SJSA1 (cell line): ENCODE results near the gene TRPC3. TPM values are rescaled to one million over a fixed set of nuclear protein-coding genes. Genes with fewer than 3 reads are reported as not detected.

Experiments
- DNase-seq, 2 experiments: peaks; one replicate each; pipeline ENCODE4 v3.0.0-alpha.2; 2015 to 2020; ENCODE audit warnings: low spot score in 2 of 2, low read depth in 1 of 2
- H3K27ac ChIP-seq: fragments of 250-450 bp; sonication (Bioruptor Pico); 2 replicates; pipeline ENCODE4 v1.5.1; 2020; ENCODE audit warnings: mild to moderate bottlenecking, moderate library complexity
- H3K27me3 ChIP-seq: fragments of 250-450 bp; sonication (Bioruptor Pico); replicated peaks from 2 replicates; pipeline ENCODE4 v1.5.1; 2020; ENCODE audit warnings: mild to moderate bottlenecking, moderate library complexity
- H3K36me3 ChIP-seq: fragments of 250-450 bp; sonication (Bioruptor Pico); 2 replicates; pipeline ENCODE4 v1.5.1; 2020; ENCODE audit warnings: mild to moderate bottlenecking
- H3K4me1 ChIP-seq: fragments of 250-450 bp; sonication (Bioruptor Pico); replicated peaks from 2 replicates; pipeline ENCODE4 v1.6.1; 2021; ENCODE audit warnings: mild to moderate bottlenecking
- H3K4me3 ChIP-seq: fragments of 250-450 bp; sonication (Bioruptor Pico); 2 replicates; pipeline ENCODE4 v1.5.1; 2020; ENCODE audit warnings: mild to moderate bottlenecking
- H3K9me3 ChIP-seq: fragments of 250-450 bp; sonication (Bioruptor Pico); replicated peaks from 2 replicates; pipeline ENCODE4 v1.5.1; 2020; ENCODE audit warnings: mild to moderate bottlenecking
- total RNA-seq: library from RNA; depleted of rRNA; stranded (reverse); fragments of >200 nt; shearing (Covaris generic); gene quantifications from 2 replicates; pipeline ENCODE4 v1.2.3, GENCODE V29; 2014

Gene TRPC3
- total RNA-seq, 1 experiment from 2014 or later = 1.3 TPM

DNA sequence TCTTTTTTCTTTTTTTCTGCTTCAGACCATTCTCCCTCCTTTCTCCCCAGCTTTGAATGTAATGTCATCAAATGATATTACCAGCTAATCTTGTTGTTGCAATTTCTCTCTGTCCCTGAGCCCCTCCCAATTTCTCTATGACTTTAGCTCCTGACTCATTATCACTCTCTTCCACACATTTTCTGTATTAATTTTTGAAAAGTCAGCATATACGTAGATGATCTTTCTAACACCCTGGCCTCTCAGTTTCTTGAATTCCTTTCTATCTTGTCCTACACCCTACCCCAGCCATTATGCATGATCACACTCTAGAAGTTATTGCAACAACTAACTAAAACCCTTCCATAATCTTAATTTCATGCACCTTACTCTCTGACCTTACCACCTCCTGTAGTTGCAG is 13.1 kb upstream of the TRPC3 start:
- Histone ChIP-seq H3K4me1 (no peaks in the 10 kb centered on the region), H3K36me3 (no peaks in the 10 kb centered on the region), H3K27me3 (peaks cover 12% of the 10 kb centered on the region), H3K4me3 (no peak overlapping the region), H3K27ac (no peak overlapping the region), H3K9me3 (no peaks in the 10 kb centered on the region)
- DNase-seq = no peak

DNA sequence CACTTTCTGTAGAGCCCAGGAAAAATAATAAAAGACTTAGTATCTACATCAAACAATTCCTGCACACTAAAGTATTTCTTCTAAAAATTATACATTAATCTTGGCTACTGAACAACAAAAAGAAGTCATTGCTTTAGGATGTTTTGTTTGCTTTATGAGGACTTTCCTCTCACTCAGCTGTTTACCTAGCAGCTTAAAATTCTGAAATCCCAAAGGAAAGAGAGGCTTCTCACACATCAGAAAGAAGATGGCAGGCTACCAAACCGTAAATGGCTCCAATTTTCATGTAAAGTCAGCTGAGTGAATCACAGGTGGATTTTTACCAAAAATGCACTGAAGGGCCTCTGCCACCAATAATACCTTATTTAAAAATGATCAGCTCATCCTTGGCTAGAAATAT is 9.0 kb upstream of the TRPC3 start:
- DNase-seq = no peak
- no peaks in the 10 kb centered on the region for H3K9me3 ChIP-seq
- H3K27ac ChIP-seq = no peak overlapping the region
- no peak overlapping the region for H3K4me3 ChIP-seq
- no peaks in the 10 kb centered on the region for H3K36me3 ChIP-seq
- H3K4me1 ChIP-seq = no peaks in the 10 kb centered on the region
- peaks cover 11% of the 10 kb centered on the region for H3K27me3 ChIP-seq

DNA sequence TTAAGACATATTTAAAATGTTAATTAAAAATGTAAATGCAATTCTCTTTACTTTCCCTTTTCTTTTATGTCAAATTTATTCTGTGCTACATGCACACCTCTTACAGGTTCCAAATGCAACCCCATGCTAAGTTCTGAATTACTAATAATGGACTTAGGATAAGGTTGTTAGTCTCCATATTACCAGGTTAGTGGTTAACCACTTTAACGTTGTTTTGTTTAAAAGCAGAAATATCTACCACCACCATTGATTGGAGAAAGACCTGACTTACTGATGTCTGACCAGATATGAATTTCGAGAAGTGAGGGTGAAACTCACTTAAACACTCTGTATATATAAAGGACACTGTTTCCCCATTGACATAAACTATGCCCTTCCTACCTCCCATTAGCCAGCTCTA is 6.9 kb upstream of the TRPC3 start:
- Histone ChIP-seq H3K36me3 (no peaks in the 10 kb centered on the region), H3K27me3 (peaks cover 8% of the 10 kb centered on the region; the same call in 1 of the 2 replicates), H3K4me1 (no peaks in the 10 kb centered on the region), H3K27ac (no peak overlapping the region), H3K4me3 (no peak overlapping the region), H3K9me3 (no peaks in the 10 kb centered on the region)
- no peak for DNase-seq

DNA sequence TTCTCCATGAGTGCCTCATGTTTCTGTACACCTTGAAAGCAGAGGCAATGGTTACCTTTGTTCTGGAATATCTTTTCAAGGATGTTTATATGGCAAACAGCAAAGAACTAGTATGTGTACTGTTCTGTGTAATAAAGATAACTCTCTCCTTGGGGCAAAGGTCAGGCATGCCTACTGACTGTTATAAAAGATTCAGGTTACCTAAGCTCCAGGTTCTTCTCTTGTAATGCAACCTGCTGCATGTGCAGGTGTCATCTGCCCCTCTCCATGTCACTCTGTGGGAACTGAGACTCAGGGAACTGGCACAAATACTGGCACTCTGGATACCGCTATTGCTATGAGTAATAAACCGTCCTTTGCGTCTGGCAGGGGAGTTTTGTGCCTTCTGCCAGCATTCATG is 5.4 kb upstream of the TRPC3 start:
- H3K9me3 ChIP-seq = no peaks in the 10 kb centered on the region
- H3K4me1 ChIP-seq = no peaks in the 10 kb centered on the region
- H3K36me3 ChIP-seq = no peaks in the 10 kb centered on the region
- DNase-seq = no peak
- H3K27me3 ChIP-seq = peaks cover 20% of the 10 kb centered on the region
- H3K4me3 ChIP-seq = no peak overlapping the region
- H3K27ac ChIP-seq = no peak overlapping the region

DNA sequence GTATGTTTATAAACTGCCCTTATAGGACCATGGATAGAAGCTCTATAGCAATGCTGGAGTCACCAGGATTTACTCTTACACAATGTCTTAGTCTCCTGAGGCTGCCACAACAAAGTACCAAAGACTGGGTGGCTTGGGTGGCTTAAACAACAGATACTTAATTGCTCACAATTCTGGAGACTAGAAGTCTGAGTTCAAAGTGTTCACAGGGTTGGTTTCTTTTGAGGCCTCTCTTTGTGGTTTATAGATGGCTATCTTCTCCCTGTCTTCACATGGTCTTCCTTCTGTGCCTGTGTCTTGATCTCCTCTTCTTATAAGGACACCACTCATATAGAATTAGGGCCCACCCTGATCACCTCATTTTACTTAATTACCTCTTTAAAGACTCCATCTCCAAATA is 2.0 kb upstream of the TRPC3 start:
- peaks cover 19% of the 10 kb centered on the region for H3K4me1 ChIP-seq
- H3K36me3 ChIP-seq = no peaks in the 10 kb centered on the region
- H3K9me3 ChIP-seq = no peaks in the 10 kb centered on the region
- peaks cover 44% of the 10 kb centered on the region for H3K27me3 ChIP-seq
- no peak overlapping the region for H3K27ac ChIP-seq
- no peak for DNase-seq
- H3K4me3 ChIP-seq = no peak overlapping the region

DNA sequence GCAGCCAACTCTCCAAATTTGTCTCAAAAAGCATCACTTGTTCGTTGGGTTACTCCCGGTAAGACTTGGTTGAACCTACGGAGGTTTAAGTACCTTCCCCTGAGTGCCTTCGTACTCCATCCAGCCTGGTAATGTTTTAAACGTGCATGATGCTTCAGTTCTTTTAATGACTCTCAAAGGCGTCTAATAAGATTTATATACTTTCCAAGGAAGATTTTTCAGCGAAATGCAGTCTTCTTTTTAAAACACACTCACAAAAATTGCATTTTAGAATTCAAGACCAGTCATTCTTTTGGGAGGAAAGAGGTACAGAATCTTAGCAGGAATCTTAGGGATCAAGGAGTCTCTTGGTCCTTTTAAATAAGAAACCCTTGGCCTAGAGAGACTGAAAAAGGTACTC is 430 bp upstream of the TRPC3 start:
- DNase-seq = no peak
- H3K4me1 ChIP-seq = peaks cover 19% of the 10 kb centered on the region
- H3K27me3 ChIP-seq = peaks cover 37% of the 10 kb centered on the region
- H3K9me3 ChIP-seq = no peaks in the 10 kb centered on the region
- no peaks in the 10 kb centered on the region for H3K36me3 ChIP-seq
- no peak overlapping the region for H3K27ac ChIP-seq
- 0 out of 2 replicates have a peak overlapping the region, but pooled peaks have one; percentile 55 for H3K4me3 ChIP-seq

DNA sequence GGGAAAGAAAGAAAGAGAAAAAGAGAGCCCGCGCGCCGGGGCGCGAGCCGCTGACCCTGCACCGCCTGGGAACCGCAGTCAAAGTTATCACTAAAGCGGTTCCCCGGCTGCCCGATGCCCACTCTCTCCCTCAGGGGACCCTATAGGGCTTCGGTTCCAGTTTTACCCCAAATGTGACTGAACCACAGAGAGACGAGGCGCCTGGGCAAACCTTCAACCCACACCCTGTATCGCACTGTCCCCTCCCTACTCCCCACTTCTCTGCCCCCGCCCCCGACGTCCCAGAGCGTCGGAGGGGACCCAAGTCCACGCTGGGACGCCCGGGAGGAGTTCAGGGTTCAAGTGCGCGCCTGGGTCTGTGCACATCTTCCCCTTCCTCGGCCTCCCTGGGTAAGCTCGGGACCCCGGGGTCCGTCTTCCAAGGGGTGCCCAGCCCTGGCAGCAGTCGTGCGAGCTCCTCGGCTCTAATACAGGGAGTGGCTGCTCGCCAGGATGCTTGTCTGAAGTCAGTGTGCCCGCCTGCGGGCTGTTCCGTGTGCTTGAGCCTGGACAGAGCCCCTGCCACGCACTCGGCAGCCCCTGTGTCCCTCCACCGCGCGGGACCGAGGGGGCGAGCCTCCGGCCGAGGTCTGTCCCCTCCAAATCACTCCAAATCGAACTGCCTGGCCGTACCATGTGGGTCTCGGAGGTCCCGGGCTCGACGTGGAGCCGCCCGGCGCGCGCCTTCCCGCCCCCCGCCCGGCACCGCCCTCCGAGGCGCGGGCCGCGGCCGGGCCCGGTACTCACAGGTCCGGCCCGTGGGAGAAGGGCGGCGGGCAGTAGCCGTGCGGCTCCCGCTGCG is 960 bp downstream of the TRPC3 start:
- Histone ChIP-seq H3K36me3 (no peaks in the 10 kb centered on the region), H3K4me1 (peaks cover 19% of the 10 kb centered on the region), H3K4me3 (peak overlapping the region; percentile 55), H3K27me3 (peaks cover 37% of the 10 kb centered on the region), H3K9me3 (no peaks in the 10 kb centered on the region), H3K27ac (no peak overlapping the region)
- DNase-seq = peak in 1 of 2 experiments; percentile 33

DNA sequence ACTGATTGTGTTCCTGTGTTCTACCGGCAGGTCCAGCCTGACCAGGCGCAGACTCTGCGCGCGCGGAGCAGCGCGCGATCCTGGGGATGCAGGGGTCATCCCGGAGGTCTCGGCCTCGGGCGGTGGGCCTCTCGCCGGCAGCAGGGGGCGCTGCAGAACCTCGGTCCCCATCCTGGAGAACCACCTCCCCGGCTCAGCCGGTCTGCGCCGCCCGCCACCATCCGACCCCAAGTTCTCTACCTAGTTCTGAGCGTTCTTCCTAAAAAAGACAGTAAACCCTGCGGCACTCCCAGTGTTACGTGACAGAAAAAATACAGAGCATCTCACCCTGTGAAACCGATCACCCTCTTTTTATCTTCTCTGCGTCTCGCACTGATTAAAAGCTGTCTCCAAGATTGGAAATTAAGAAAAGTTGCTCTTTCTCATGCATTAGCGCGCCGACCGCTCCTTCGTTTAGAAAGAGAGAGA is 1.6 kb downstream of the TRPC3 start:
- Histone ChIP-seq H3K27ac (no peak overlapping the region), H3K36me3 (no peaks in the 10 kb centered on the region), H3K9me3 (no peaks in the 10 kb centered on the region), H3K4me1 (peaks cover 19% of the 10 kb centered on the region), H3K4me3 (peak overlapping the region; percentile 55), H3K27me3 (peaks cover 37% of the 10 kb centered on the region)
- peak; percentile 72 to 87 for DNase-seq

DNA sequence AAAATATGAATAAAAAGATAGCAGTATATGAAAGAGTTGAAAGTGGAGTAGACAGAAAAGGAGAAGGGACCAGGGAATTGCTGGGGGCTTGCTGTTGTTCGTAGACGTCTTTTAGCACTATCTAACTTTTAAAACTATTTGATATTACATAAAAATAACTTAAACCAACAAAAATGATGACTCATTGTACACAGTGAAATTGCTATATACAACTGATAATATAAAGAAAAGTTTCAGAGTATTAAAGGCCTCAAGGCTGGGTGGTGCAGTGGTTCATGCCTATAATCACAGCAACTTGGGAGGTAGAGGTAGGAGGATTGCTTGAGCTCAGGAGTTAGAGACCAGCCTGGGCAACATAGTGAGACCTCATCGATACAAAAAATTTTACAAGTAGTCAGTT is 5.2 kb downstream of the TRPC3 start:
- Histone ChIP-seq H3K27me3 (peaks cover 20% of the 10 kb centered on the region), H3K4me3 (no peak overlapping the region), H3K4me1 (peaks cover 18% of the 10 kb centered on the region), H3K9me3 (no peaks in the 10 kb centered on the region), H3K27ac (no peak overlapping the region), H3K36me3 (no peaks in the 10 kb centered on the region)
- DNase-seq = no peak

DNA sequence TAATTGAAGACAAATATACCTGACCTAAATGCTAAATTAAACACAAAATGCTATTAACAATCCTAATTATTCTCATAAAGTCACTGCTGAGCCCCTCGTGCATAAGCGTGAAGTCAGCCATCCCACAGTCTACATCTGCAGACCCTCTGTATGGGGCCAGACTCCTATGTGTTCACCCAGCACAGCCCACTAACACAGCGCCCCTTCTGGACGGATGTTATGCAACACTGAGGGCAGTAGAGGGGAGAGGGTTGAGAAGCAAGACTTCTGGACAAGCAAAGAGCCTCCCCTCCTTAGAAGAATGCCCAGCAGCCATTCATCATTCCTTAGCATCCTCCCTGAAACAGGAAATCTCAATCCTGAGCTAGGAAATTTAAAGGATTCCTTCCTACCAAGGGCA is 7.9 kb downstream of the TRPC3 start:
- Histone ChIP-seq H3K4me3 (no peak overlapping the region), H3K27ac (no peak overlapping the region), H3K9me3 (no peaks in the 10 kb centered on the region), H3K27me3 (peaks cover 4% of the 10 kb centered on the region; the same call in 1 of the 2 replicates), H3K36me3 (no peaks in the 10 kb centered on the region), H3K4me1 (no peaks in the 10 kb centered on the region)
- DNase-seq = no peak

DNA sequence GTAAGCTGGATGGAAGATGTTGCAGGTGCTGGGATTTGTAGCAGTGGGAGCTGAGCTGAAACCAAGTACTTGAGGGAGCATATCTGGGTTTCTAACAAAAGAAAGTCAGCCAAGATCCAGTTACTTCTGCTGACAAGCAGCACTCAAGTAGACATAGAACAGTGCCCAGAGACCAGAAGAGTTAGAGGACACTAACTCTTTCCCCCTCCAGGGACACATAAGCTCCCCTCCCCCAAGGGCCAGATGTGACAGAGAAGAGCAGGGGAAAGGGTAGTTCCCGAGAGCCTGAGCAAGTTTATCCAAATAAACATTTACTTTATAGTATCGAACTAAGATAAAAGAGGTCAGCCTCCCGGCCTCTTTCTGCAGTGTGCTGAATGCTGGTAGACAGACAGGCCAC is 12.2 kb downstream of the TRPC3 start:
- DNase-seq = no peak
- H3K4me3 ChIP-seq = no peak overlapping the region
- H3K4me1 ChIP-seq = no peaks in the 10 kb centered on the region
- H3K36me3 ChIP-seq = no peaks in the 10 kb centered on the region
- H3K27ac ChIP-seq = no peak overlapping the region
- H3K9me3 ChIP-seq = no peaks in the 10 kb centered on the region
- peaks cover 4% of the 10 kb centered on the region; the same call in 1 of the 2 replicates for H3K27me3 ChIP-seq

DNA sequence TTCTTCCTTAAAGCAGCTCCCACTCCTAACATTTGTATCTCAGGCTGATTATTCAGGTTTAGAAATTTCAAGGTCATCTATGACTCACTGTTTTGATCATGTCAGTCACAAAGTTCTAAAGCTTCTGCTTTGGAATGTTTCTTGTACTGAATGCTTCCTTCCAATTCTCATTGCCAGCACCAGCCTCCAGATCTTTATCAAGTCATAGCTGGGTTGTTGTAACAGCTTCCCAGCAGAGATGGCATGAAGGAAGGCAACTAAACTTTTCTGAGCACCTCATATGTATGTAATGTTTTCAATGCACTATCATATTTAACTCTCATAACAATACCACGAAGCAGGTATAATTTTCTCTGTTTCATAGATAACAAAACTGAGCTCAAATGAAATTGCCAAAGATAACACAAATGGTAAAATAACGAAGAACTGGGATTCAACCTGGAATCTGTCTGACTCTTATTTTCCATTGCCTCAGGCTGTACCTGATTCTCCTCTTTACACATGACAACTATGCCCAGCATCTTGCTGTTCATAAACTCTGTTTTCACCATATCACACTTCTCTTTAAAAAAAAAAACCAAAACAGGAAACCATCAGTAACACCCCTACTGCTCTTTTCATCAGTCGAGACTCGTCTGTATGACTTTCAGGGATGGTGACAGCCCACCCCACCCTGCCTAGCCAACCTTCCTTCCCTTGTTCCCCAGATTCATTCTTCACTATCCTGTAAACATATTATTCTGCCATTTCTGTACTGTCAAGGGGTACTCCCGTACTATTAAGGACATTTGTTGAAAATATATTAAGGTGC is 13.4 kb downstream of the TRPC3 start:
- Histone ChIP-seq H3K27ac (no peak overlapping the region), H3K9me3 (no peaks in the 10 kb centered on the region), H3K36me3 (no peaks in the 10 kb centered on the region), H3K4me1 (no peaks in the 10 kb centered on the region), H3K27me3 (peaks cover 4% of the 10 kb centered on the region; the same call in 1 of the 2 replicates), H3K4me3 (no peak overlapping the region)
- no peak for DNase-seq

DNA sequence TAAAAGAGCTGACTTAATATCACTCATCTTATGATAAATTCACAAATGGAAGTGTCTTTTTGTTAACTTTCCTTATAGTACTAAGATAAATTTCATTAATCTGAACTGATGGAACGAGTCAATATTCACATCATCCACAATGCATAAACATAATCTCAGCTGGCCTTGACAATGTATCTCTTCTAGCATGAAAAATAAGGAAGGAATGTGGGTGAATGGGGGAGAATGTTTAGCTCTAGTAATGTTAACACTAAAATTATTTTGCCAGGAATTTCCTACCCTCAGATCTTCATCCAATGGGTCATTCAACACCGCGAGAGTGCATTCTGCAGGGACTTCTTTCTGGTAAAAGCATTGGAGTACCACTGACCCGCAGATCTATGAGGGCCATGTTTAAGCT is 15.8 kb downstream of the TRPC3 start:
- Histone ChIP-seq H3K36me3 (no peaks in the 10 kb centered on the region), H3K9me3 (no peaks in the 10 kb centered on the region), H3K27ac (no peak overlapping the region), H3K4me1 (no peaks in the 10 kb centered on the region), H3K4me3 (no peak overlapping the region), H3K27me3 (peaks cover 4% of the 10 kb centered on the region)
- no peak for DNase-seq

DNA sequence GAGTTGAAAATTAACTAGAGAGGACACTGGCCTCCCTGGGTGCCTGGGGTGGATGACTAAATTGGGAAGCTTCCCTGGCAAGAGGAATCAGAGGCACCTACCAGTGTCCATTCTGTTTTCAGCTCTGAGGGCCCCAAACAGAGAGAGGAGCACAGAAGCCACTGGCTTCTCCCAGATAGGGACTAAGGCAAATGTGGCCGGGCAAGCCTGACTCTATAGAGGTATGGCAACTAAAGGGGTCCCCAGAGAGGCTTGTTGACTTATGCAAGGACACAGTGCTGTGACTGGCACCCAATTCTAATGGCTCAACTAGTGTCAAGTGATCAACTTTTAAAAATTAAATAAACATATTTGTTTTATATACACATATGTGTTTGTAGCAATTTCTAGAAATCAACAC is 17.2 kb downstream of the TRPC3 start:
- Histone ChIP-seq H3K9me3 (no peaks in the 10 kb centered on the region), H3K4me3 (no peak overlapping the region), H3K27me3 (peaks cover 5% of the 10 kb centered on the region; the same call in 1 of the 2 replicates), H3K4me1 (no peaks in the 10 kb centered on the region), H3K36me3 (no peaks in the 10 kb centered on the region), H3K27ac (no peak overlapping the region)
- no peak for DNase-seq
